H54 (cell line): ENCODE measurements around the gene MYO16.
A peak's percentile ranks its signal among the peaks of the same experiment; 100 is the strongest.
"Not testable (repeated sequence)": the region's sequence is repeated elsewhere in the genome, so short reads cannot be mapped to it uniquely, and the experiment has no call there.

Experiments
- DNase-seq: peaks from one replicate; pipeline ENCODE4 v3.0.0; 2011; ENCODE audit warnings: low spot score, mixed read lengths; ENCODE audit not compliant: insufficient read length
- FAIRE-seq: peaks from 3 replicates; lab custom pipeline; 2011; peaks lifted over from hg19 to GRCh38; lab: Jason Lieb, UNC
- POLR2A ChIP-seq: IDR thresholded peaks from 2 replicates; pipeline ENCODE4 v1.6.1; 2011; ENCODE audit warnings: low read depth, mild to moderate bottlenecking, low read length

The MYO16 gene

GRCh38 chr13:108974686-108975085 is 345.3 kb downstream of the MYO16 start:
- FAIRE-seq (peak; percentile 50), DNase-seq (no peak)
- TF ChIP-seq POLR2A = no peak

- DNase-seq = no peak
- TF ChIP-seq POLR2A = no peak
- no peak for FAIRE-seq
Measured at GRCh38 chr13:108980237-108980636, 350.8 kb downstream of the MYO16 start.

- peak; percentile 70 for FAIRE-seq
Measured at GRCh38 chr13:108981407-108981806, 352.0 kb downstream of the MYO16 start.

GRCh38 chr13:108983273-108983672 is 353.9 kb downstream of the MYO16 start:
- DNase-seq (no peak), FAIRE-seq (peak; percentile 20)
- no peak for TF ChIP-seq POLR2A

More at GRCh38 chr13:108981407-108981806, 352.0 kb downstream of the MYO16 start:
- DNase-seq = no peak
- no peak for TF ChIP-seq POLR2A

- DNase-seq (no peak), FAIRE-seq (peak; percentile 62)
- no peak for TF ChIP-seq POLR2A
Measured at GRCh38 chr13:108984251-108984920, 355.0 kb downstream of the MYO16 start.

GRCh38 chr13:108985166-108985565 is 355.8 kb downstream of the MYO16 start:
- TF ChIP-seq POLR2A = no peak
- DNase-seq = no peak
- peak; percentile 91 for FAIRE-seq

- FAIRE-seq = peak; percentile 62
- no peak for TF ChIP-seq POLR2A
- no peak for DNase-seq
Measured at GRCh38 chr13:108987517-108987916, 358.1 kb downstream of the MYO16 start.

- no peak for DNase-seq
- no peak for FAIRE-seq
Measured at GRCh38 chr13:108987944-108988343, 358.5 kb downstream of the MYO16 start.

GRCh38 chr13:108991416-108991815 is 362.0 kb downstream of the MYO16 start:
- not testable (repeated sequence) for DNase-seq

More at GRCh38 chr13:108987944-108988343, 358.5 kb downstream of the MYO16 start:
- TF ChIP-seq POLR2A = no peak

GRCh38 chr13:108993346-108993745 is 363.9 kb downstream of the MYO16 start:
- DNase-seq = no peak
- peak; percentile 27 for FAIRE-seq
- TF ChIP-seq POLR2A = no peak

More at GRCh38 chr13:108991416-108991815, 362.0 kb downstream of the MYO16 start:
- peak; percentile 86 for FAIRE-seq

GRCh38 chr13:108996430-108996829 is 367.0 kb downstream of the MYO16 start:
- DNase-seq = no peak
- no peak for TF ChIP-seq POLR2A
- no peak for FAIRE-seq

GRCh38 chr13:109000207-109000606 is 370.8 kb downstream of the MYO16 start:
- no peak for TF ChIP-seq POLR2A
- FAIRE-seq (no peak), DNase-seq (no peak)

- no peak for FAIRE-seq
Measured at GRCh38 chr13:109002934-109003333, 373.5 kb downstream of the MYO16 start.

GRCh38 chr13:109007946-109008345 is 378.5 kb downstream of the MYO16 start:
- no peak for FAIRE-seq
- no peak for TF ChIP-seq POLR2A

More at GRCh38 chr13:109002934-109003333, 373.5 kb downstream of the MYO16 start:
- no peak for DNase-seq
- TF ChIP-seq POLR2A = no peak

GRCh38 chr13:109009756-109010155 is 380.3 kb downstream of the MYO16 start:
- TF ChIP-seq POLR2A = no peak
- DNase-seq (no peak), FAIRE-seq (no peak)

More at GRCh38 chr13:109007946-109008345, 378.5 kb downstream of the MYO16 start:
- DNase-seq = no peak

- no peak for FAIRE-seq
- no peak for DNase-seq
- TF ChIP-seq POLR2A = no peak
Measured at GRCh38 chr13:109010912-109011311, 381.5 kb downstream of the MYO16 start.
